Panc1 (cell line): ENCODE measurements around the gene HERC3.

ENCODE experiments used
- CTCF ChIP-seq: fragments of 450-650 bp; IDR thresholded peaks from 2 replicates; pipeline ENCODE4 v1.5.1; 2017; ENCODE audit warnings: mild to moderate bottlenecking
- POLR2AphosphoS5 ChIP-seq: IDR thresholded peaks from 2 replicates; pipeline ENCODE4 v1.6.1; 2012; ENCODE audit warnings: mild to moderate bottlenecking, low read depth, low read length, moderate library complexity
- SIN3A ChIP-seq: IDR thresholded peaks from 2 replicates; pipeline ENCODE4 v1.6.1; 2012; ENCODE audit warnings: low read depth, mild to moderate bottlenecking, low read length, moderate library complexity, borderline replicate concordance; ENCODE audit not compliant: insufficient read depth
- TCF7L2 ChIP-seq: IDR thresholded peaks from 2 replicates; pipeline ENCODE4 v1.6.1; 2011; ENCODE audit warnings: mild to moderate bottlenecking, low read depth, low read length, inconsistent platforms

GRCh38 chr4:88705805-88706492 lies 113.7 kb downstream of the HERC3 start:
- TF ChIP-seq POLR2AphosphoS5 (no peak), CTCF (no peak), SIN3A (no peak), TCF7L2 (no peak)
